Kidney epithelial cell (primary cell): ENCODE results near the gene MYBPC1. TPM values are rescaled to one million over a fixed set of nuclear protein-coding genes. Genes with fewer than 3 reads are reported as not detected.

Experiments
- DNase-seq: peaks from one replicate; pipeline ENCODE4 v3.0.0-alpha.2; 2010; ENCODE audit warnings: low read depth
- H3K27me3 ChIP-seq: 2 replicates; pipeline ENCODE4 v1.6.0; 2011; ENCODE audit warnings: low read length; ENCODE audit not compliant: control insufficient read depth, insufficient read depth
- H3K36me3 ChIP-seq: 2 replicates; pipeline ENCODE4 v1.5.1; 2011; ENCODE audit warnings: low read length; ENCODE audit not compliant: control insufficient read depth, insufficient read depth
- H3K4me3 ChIP-seq: 2 replicates; pipeline ENCODE4 v1.5.1; 2011; ENCODE audit warnings: low read depth, mild to moderate bottlenecking, control low read depth, low read length
- total RNA-seq: library from RNA; depleted of rRNA; stranded (reverse); fragments of >200 nt; gene quantifications from 2 replicates; pipeline ENCODE4 v1.2.3, GENCODE V29; 2015
- TF ChIP-seq, protein P1 (sequence below): IDR thresholded peaks from 2 replicates; pipeline ENCODE4 v1.5.1; 2011; ENCODE audit warnings: mild to moderate bottlenecking, moderate library complexity, low read length, control low read depth, inconsistent platforms; ENCODE audit not compliant: insufficient read depth, poor library complexity, severe bottlenecking

Gene MYBPC1
- total RNA-seq, 1 donor from 2014 or later, result not detected

DNA sequence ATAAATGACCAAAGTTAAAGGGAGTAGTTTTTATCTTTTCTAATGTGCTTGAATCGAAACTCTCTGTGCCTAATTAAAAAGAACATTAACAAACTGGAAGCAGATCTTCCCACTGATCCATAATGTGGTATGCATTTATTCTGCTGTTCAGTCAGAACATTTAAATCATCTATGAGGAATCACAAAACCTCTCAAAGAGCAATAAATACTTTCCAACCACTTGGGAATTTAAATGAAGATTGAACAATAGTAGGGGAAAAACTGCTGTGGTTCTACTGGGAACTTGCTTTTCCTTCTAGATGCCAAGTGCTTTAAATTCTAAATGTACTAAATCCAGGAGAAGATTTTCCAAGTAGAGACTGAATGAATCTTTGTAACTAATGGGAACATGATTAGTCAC is 90.3 kb downstream of the MYBPC1 start:
- Histone ChIP-seq H3K36me3 (no peaks in the 10 kb centered on the region), H3K27me3 (no peaks in the 10 kb centered on the region), H3K4me3 (no peak overlapping the region)
- TF ChIP-seq, protein P1, sequence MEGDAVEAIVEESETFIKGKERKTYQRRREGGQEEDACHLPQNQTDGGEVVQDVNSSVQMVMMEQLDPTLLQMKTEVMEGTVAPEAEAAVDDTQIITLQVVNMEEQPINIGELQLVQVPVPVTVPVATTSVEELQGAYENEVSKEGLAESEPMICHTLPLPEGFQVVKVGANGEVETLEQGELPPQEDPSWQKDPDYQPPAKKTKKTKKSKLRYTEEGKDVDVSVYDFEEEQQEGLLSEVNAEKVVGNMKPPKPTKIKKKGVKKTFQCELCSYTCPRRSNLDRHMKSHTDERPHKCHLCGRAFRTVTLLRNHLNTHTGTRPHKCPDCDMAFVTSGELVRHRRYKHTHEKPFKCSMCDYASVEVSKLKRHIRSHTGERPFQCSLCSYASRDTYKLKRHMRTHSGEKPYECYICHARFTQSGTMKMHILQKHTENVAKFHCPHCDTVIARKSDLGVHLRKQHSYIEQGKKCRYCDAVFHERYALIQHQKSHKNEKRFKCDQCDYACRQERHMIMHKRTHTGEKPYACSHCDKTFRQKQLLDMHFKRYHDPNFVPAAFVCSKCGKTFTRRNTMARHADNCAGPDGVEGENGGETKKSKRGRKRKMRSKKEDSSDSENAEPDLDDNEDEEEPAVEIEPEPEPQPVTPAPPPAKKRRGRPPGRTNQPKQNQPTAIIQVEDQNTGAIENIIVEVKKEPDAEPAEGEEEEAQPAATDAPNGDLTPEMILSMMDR, result no peak
- DNase-seq, result no peak

DNA sequence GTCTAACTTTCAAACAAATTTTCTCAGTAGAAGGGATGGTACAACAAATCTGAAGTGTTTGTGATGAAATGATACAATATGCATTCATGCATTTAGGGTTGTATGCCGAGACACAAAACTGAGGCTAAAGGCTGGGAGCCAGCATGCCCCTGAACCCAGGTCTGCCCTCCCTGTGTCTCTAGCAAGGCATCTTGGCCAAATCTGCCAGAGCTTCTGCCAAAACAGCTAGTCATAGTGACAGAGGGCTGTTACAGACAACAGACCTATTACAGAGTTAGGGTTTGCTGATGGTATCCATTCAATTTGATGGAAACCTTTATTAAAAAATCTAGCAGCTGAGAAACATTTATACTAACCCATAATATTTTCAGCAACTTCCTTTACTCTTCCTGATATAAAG is 91.4 kb downstream of the MYBPC1 start:
- TF ChIP-seq, protein P1, result no peak
- DNase-seq, result no peak

DNA sequence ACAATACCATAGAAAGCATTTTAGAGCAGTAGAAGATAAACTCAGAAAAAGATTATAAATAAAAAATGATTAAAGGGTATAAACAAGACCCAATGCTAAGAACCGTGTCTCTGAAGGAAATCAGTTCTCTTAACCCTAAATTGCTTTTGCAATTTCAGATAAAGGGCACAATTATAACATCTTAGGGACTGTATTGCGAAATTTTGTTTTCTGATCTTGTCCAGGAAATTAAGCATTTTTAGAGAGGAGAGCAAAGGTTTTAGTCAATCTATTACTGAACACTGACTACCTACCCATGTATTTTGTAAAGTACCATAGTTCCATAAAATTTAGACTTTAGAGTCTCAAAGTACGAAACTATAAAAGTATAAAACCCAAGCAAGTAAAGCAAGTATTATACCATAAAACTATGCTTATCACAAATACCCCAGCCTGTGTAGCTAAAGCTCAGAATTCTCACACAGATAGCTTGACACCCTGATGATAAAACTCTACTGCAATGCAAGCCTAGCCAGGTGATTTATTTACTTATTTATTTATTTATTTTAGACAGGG is 95.8 kb downstream of the MYBPC1 start:
- TF ChIP-seq, protein P1, result no peak
- no peak overlapping the region for H3K4me3 ChIP-seq

More for the DNA sequence above, 91.4 kb downstream of the MYBPC1 start:
- Histone ChIP-seq H3K27me3 (no peaks in the 10 kb centered on the region), H3K4me3 (no peak overlapping the region), H3K36me3 (no peaks in the 10 kb centered on the region)

DNA sequence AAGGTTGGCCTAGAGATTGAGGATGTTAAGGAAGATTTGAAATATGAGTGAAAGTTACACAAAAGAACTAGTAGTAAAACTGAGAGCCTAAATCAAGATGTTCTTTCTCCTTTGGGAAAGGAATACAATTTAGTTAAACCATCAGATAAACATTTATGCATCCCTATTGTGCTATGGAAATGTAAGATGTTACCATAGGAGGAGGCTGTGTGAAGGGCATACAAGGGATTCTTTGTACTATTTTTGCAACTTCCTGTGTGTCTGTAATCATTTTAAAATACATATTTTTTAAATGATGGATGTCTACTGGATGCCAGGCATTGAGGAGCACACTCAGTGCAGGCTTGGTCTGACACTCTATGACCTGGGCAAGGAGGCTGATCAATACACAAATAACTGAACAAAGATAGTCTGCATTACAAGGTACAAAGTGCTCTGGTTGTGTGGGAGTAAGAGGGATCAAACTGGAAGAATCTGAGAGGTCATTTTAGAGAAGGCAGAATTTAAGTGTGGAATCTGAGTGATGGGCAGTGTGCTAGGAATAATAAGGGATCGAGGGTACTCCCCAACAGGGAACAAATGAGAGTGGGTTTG is 96.8 kb downstream of the MYBPC1 start:
- Histone ChIP-seq H3K36me3 (no peaks in the 10 kb centered on the region), H3K27me3 (no peaks in the 10 kb centered on the region), H3K4me3 (no peak overlapping the region)
- TF ChIP-seq, protein P1, result no peak
- no peak for DNase-seq

More for the DNA sequence above, 95.8 kb downstream of the MYBPC1 start:
- Histone ChIP-seq H3K36me3 (no peaks in the 10 kb centered on the region), H3K27me3 (no peaks in the 10 kb centered on the region)
- DNase-seq, result no peak

DNA sequence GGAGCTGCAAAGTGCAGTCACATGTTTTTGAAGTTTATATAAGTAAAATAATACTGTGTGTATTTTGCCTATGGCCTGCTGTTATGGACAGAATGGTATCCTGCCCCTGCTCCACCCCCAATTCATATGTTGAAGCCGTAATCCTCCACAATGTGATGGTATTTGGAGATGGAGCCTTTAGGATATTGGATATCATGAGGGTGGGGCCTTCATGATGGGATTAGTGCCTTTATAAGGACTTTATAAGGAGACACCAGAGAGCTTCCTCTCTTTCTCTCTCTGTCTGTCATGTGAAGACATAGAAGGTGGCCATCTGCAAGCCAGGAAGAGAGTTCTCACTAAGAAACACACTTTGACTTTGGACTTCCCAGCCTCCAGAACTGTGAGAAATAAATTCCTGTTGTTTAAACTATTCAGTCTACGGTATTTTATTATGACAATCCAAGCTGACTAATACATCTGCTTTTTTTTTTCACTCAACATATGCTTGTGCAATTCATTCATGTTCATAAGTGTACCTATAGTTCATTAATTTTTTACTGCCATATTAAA is 99.6 kb downstream of the MYBPC1 start:
- Histone ChIP-seq H3K4me3 (no peak overlapping the region), H3K36me3 (no peaks in the 10 kb centered on the region), H3K27me3 (no peaks in the 10 kb centered on the region)
- TF ChIP-seq, protein P1, result no peak
- no peak for DNase-seq
